ENCODE results near the gene EDDM13.

GRCh38 chr19:56316728-56317127, 44.2 kb downstream of the EDDM13 start:
- TF ChIP-seq, protein P1, sequence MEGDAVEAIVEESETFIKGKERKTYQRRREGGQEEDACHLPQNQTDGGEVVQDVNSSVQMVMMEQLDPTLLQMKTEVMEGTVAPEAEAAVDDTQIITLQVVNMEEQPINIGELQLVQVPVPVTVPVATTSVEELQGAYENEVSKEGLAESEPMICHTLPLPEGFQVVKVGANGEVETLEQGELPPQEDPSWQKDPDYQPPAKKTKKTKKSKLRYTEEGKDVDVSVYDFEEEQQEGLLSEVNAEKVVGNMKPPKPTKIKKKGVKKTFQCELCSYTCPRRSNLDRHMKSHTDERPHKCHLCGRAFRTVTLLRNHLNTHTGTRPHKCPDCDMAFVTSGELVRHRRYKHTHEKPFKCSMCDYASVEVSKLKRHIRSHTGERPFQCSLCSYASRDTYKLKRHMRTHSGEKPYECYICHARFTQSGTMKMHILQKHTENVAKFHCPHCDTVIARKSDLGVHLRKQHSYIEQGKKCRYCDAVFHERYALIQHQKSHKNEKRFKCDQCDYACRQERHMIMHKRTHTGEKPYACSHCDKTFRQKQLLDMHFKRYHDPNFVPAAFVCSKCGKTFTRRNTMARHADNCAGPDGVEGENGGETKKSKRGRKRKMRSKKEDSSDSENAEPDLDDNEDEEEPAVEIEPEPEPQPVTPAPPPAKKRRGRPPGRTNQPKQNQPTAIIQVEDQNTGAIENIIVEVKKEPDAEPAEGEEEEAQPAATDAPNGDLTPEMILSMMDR (conservative IDR thresholded peaks at IDR 0.05; ENCODE audit: low read depth, low read length) = no peak
- no peak for TF ChIP-seq EZH2phosphoT487 (IDR thresholded peaks at IDR 0.05; ENCODE audit: borderline replicate concordance, low read length)
- no peak for TF ChIP-seq EZH2 (IDR thresholded peaks at IDR 0.05; ENCODE audit: low read length, unreplicated experiment)
